Prostate gland (tissue), 2 donors: ENCODE data around the gene ARCN1. TPM values are rescaled to one million over a fixed set of nuclear protein-coding genes. Genes with fewer than 3 reads are reported as not detected.

ENCODE experiments used
- DNase-seq: peaks from one replicate; pipeline ENCODE4 v3.0.0-alpha.2; 2019; ENCODE audit warnings: low spot score
- H3K27ac ChIP-seq, 2 donors: fragments of 200-600 bp; sonication (generic); 2 replicates each; pipeline ENCODE4 v1.5.1; 2017 to 2019
- H3K27me3 ChIP-seq: fragments of 200-600 bp; sonication (generic); replicated peaks from 2 replicates; pipeline ENCODE4 v1.5.1; 2019; ENCODE audit not compliant: insufficient read depth
- H3K36me3 ChIP-seq, 2 donors: fragments of 200-600 bp; sonication (generic); 1 replicate in 1 of 2; 2 replicates in 1 of 2; pipeline versions ENCODE4 v1.5.1 to v1.8.1; 2017 to 2019
- H3K4me1 ChIP-seq: fragments of 200-600 bp; sonication (generic); replicated peaks from 2 replicates; pipeline ENCODE4 v1.5.1; 2019
- H3K4me3 ChIP-seq, 2 donors: fragments of 200-600 bp; sonication (generic); 2 replicates each; pipeline ENCODE4 v1.5.1; 2017 to 2019
- H3K9me3 ChIP-seq: fragments of 200-600 bp; sonication (generic); 2 replicates; pipeline ENCODE4 v1.5.1; 2017
- CTCF ChIP-seq, 4 experiments: fragments of 200-600 bp in 2 of 4; fragments of 450-650 bp in 2 of 4; sonication (generic) in 2 of 4; IDR thresholded peaks; 1 replicate in 3 of 4; 2 replicates in 1 of 4; pipeline ENCODE4 v1.5.1; 2016 to 2019; ENCODE audit warnings: antibody characterized with exemption in 4 of 4, mild to moderate bottlenecking in 2 of 4, moderate library complexity in 2 of 4
- POLR2A ChIP-seq: fragments of 450-650 bp; IDR thresholded peaks from one replicate; pipeline ENCODE4 v1.6.1; 2016; ENCODE audit warnings: antibody characterized with exemption, mild to moderate bottlenecking
- POLR2AphosphoS5 ChIP-seq: sonication (generic); formaldehyde crosslinking; IDR thresholded peaks from one replicate; pipeline ENCODE4 v1.6.1; 2017; ENCODE audit warnings: antibody characterized with exemption
- WGBS: methylation state at CpG from one replicate; pipeline ENCODE4 v1.1.5; 2018; 5-methylcytosine and 5-hydroxymethylcytosine counted together
- intact Hi-C: fragments of 100-400 bp; cut with DNase I; formaldehyde crosslinking; loops from one replicate; pipeline ENCODE4 v1.14.2; 2022
- total RNA-seq, 2 donors: library from RNA; depleted of rRNA; stranded (reverse); fragments of >200 nt; gene quantifications; one replicate each; pipeline ENCODE4 v1.1.0, GENCODE V29; 2016

The ARCN1 gene
- total RNA-seq, 2 donors from 2014 or later, result 108 to 132 TPM

GRCh38 chr11:118641397-118642019 is 69.3 kb downstream of the ARCN1 start:
- no peaks in the 10 kb centered on the region for H3K27me3 ChIP-seq
- no peak overlapping the region for H3K27ac ChIP-seq
- 63% methylated on average over 11 of the region's 11 CpGs for WGBS
- peak; percentile 61 for DNase-seq
- H3K9me3 ChIP-seq, result no peaks in the 10 kb centered on the region
- H3K36me3 ChIP-seq, result peaks cover 7 to 19% of the 10 kb centered on the region in 2 donors
- H3K4me3 ChIP-seq, result no peak overlapping the region
- H3K4me1 ChIP-seq, result peaks cover 11% of the 10 kb centered on the region
- intact Hi-C loops, result no loop called here
- no peak for TF ChIP-seq CTCF (IDR thresholded peaks at IDR 0.05)
- TF ChIP-seq POLR2A, result no peak
- TF ChIP-seq POLR2AphosphoS5, result no peak

- TF ChIP-seq CTCF (IDR thresholded peaks at IDR 0.05) (no peak), POLR2A (no peak), POLR2AphosphoS5 (no peak)
- Histone ChIP-seq H3K27ac (no peak overlapping the region), H3K9me3 (no peaks in the 10 kb centered on the region), H3K4me1 (peaks cover 11% of the 10 kb centered on the region), H3K4me3 (no peak overlapping the region), H3K27me3 (no peaks in the 10 kb centered on the region), H3K36me3 (peaks cover 7 to 19% of the 10 kb centered on the region in 2 donors)
- no peak for DNase-seq
- 71% methylated on average over 11 of the region's 11 CpGs for WGBS
- intact Hi-C loops, result no loop called here
Observed at GRCh38 chr11:118643142-118643994, 71.2 kb downstream of the ARCN1 start.

- DNase-seq, result no peak
- Histone ChIP-seq H3K36me3 (peaks cover 7 to 19% of the 10 kb centered on the region in 2 donors), H3K27ac (no peak overlapping the region), H3K4me3 (no peak overlapping the region), H3K4me1 (peaks cover 11% of the 10 kb centered on the region), H3K27me3 (no peaks in the 10 kb centered on the region), H3K9me3 (no peaks in the 10 kb centered on the region)
- 92% methylated on average over 7 of the region's 7 CpGs for WGBS
- intact Hi-C loops, result no loop called here
- no peak for TF ChIP-seq POLR2A
- TF ChIP-seq CTCF (IDR thresholded peaks at IDR 0.05), result no peak
Observed at GRCh38 chr11:118643995-118644345, 71.8 kb downstream of the ARCN1 start.

GRCh38 chr11:118644496-118644895 is 72.3 kb downstream of the ARCN1 start:
- intact Hi-C loops, result no loop called here
- peaks cover 9% of the 10 kb centered on the region for H3K4me1 ChIP-seq
- no peak overlapping the region for H3K4me3 ChIP-seq
- no peak for TF ChIP-seq POLR2AphosphoS5
- H3K27ac ChIP-seq, result no peak overlapping the region
- H3K27me3 ChIP-seq, result no peaks in the 10 kb centered on the region
- no peak for DNase-seq
- H3K9me3 ChIP-seq, result no peaks in the 10 kb centered on the region
- peaks cover 7 to 19% of the 10 kb centered on the region in 2 donors for H3K36me3 ChIP-seq
- 86% methylated on average over 10 of the region's 10 CpGs for WGBS

GRCh38 chr11:118645066-118645715 is 73.0 kb downstream of the ARCN1 start:
- Histone ChIP-seq H3K27ac (no peak overlapping the region), H3K9me3 (no peaks in the 10 kb centered on the region), H3K36me3 (peaks cover 7 to 21% of the 10 kb centered on the region in 2 donors), H3K27me3 (no peaks in the 10 kb centered on the region), H3K4me1 (peaks cover 3% of the 10 kb centered on the region), H3K4me3 (no peak overlapping the region)
- intact Hi-C loops, result no loop called here
- TF ChIP-seq CTCF (IDR thresholded peaks at IDR 0.05), result no peak
- TF ChIP-seq POLR2A, result no peak
- no peak for TF ChIP-seq POLR2AphosphoS5
- WGBS, result 91% methylated on average over 24 of the region's 24 CpGs
- DNase-seq, result no peak
